ENCODE results near the gene ZNF620. TPM values are rescaled to one million over a fixed set of nuclear protein-coding genes. Genes with fewer than 3 reads are reported as not detected.

Gene ZNF620
- total and polyA plus RNA-seq, 9 donors, result 1.4 to 4.2 (median 3.7) TPM

DNA sequence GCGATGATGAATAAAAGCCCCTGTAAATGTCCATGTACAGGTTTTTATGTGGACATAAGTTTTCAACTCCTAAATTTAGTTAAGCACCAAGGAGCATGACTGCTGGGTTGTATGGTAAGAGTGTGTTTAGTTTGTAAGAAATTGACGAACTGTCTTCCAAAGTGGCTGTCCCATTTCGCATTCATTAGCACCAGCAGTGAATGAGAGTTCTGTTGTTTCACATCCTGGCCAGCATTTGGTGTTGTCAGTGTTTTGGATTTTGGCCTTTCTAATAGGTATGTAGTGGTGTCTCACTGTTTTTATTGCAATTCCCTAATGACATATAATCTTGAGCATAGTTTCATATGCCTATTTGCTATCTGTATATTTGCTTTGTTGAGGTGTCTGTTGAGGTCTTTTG, 22.6 kb downstream of the ZNF620 start:
- DNase-seq, result no peak
- Histone ChIP-seq H3K9me3 (peaks cover 0 to 31% of the 10 kb centered on the region in 2 donors), H3K27me3 (no peaks in the 10 kb centered on the region), H3K36me3 (peaks cover 4% of the 10 kb centered on the region), H3K27ac (no peak overlapping the region), H3K4me3 (no peak overlapping the region), H3K4me1 (ENCODE audit: insufficient read depth) (peaks cover 7% of the 10 kb centered on the region)
- TF ChIP-seq EP300 (IDR thresholded peaks at IDR 0.05), result no peak
- no peak for TF ChIP-seq POLR2A (IDR thresholded peaks at IDR 0.05)
- TF ChIP-seq, protein P1, sequence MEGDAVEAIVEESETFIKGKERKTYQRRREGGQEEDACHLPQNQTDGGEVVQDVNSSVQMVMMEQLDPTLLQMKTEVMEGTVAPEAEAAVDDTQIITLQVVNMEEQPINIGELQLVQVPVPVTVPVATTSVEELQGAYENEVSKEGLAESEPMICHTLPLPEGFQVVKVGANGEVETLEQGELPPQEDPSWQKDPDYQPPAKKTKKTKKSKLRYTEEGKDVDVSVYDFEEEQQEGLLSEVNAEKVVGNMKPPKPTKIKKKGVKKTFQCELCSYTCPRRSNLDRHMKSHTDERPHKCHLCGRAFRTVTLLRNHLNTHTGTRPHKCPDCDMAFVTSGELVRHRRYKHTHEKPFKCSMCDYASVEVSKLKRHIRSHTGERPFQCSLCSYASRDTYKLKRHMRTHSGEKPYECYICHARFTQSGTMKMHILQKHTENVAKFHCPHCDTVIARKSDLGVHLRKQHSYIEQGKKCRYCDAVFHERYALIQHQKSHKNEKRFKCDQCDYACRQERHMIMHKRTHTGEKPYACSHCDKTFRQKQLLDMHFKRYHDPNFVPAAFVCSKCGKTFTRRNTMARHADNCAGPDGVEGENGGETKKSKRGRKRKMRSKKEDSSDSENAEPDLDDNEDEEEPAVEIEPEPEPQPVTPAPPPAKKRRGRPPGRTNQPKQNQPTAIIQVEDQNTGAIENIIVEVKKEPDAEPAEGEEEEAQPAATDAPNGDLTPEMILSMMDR (IDR thresholded peaks at IDR 0.05), result no peak
- intact Hi-C loops (cut with DNase I), result no loop called here
- 96 to 99% (median 96%) methylated on average over 3 of the region's 3 CpGs for WGBS, 3 donors

DNA sequence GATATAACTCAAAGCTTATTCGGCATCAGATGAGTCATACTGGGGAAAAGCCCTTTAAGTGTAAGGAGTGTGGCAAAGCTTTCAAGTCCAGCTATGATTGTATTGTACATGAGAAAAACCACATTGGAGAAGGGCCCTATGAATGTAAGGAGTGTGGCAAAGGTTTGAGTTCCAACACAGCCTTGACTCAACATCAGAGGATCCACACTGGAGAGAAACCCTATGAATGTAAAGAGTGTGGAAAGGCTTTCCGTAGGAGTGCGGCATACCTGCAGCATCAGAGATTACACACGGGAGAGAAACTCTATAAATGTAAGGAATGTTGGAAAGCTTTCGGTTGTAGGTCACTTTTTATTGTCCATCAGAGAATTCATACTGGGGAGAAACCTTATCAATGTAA, 26.4 kb downstream of the ZNF620 start:
- TF ChIP-seq, protein P1 (IDR thresholded peaks at IDR 0.05), result no peak
- no peak for TF ChIP-seq EP300 (IDR thresholded peaks at IDR 0.05)
- no peak for TF ChIP-seq POLR2A (IDR thresholded peaks at IDR 0.05)
- H3K27me3 ChIP-seq, result no peaks in the 10 kb centered on the region
- intact Hi-C loops (cut with DNase I), result no loop called here
- WGBS, 3 donors, result 86 to 91% (median 89%) methylated on average over 5 of the region's 5 CpGs
- no peak for DNase-seq
- no peak overlapping the region for H3K27ac ChIP-seq
- H3K36me3 ChIP-seq, result peaks cover 4% of the 10 kb centered on the region
- peaks cover 0 to 42% of the 10 kb centered on the region in 2 donors for H3K9me3 ChIP-seq
- H3K4me1 ChIP-seq (ENCODE audit: insufficient read depth), result no peaks in the 10 kb centered on the region
- H3K4me3 ChIP-seq, result no peak overlapping the region

DNA sequence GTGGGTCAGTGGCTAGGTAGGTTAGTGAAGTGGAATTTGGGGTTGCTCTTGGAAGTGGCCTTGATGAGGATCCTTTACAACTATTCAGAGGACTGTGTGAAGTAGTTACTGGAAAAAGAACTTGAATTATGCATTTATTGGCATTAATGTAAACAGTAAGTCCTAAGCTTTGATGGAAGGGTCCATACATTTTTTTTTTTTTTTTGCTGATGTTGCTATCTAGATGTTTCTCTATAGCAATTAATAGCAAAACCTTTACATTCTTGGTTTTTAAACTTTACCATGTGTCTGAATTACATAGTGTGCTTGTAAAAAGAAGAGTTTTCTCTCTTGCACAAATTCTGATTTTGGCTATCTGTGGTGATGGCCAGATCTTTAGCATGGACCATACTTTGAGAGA, 28.4 kb downstream of the ZNF620 start:
- intact Hi-C loops (cut with DNase I), result no loop called here
- Histone ChIP-seq H3K9me3 (peaks cover 0 to 44% of the 10 kb centered on the region in 2 donors), H3K27me3 (no peaks in the 10 kb centered on the region), H3K36me3 (peaks cover 4% of the 10 kb centered on the region), H3K4me1 (ENCODE audit: insufficient read depth) (no peaks in the 10 kb centered on the region), H3K27ac (no peak overlapping the region), H3K4me3 (no peak overlapping the region)
- TF ChIP-seq POLR2A (IDR thresholded peaks at IDR 0.05) (no peak), EP300 (IDR thresholded peaks at IDR 0.05) (no peak)
- TF ChIP-seq, protein P1 (IDR thresholded peaks at IDR 0.05), result no peak
- DNase-seq, result no peak

DNA sequence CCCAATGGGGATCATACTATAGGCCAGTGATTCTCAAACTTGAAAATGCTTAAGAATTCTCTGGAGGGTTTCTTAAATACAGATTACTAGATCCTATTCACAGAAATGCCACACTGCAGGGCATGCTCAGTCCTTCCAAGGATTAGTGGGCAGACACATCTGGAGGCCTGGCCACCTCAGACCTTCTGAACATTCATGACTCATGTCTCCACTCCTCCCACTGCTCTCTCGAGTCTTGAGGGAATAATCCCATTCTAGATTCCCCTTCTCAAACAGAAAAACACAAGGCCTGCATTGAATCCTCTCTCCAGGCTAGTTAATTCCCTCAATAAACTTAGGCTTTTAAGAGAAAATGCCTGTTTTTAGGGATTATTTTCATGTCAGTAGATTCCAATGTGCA, 41.0 kb downstream of the ZNF620 start:
- intact Hi-C loops (cut with DNase I), result no loop called here
- no peak overlapping the region for H3K27ac ChIP-seq

More for the DNA sequence above, 41.0 kb downstream of the ZNF620 start:
- no peaks in the 10 kb centered on the region for H3K9me3 ChIP-seq
- H3K27me3 ChIP-seq, result no peaks in the 10 kb centered on the region
- TF ChIP-seq POLR2A (IDR thresholded peaks at IDR 0.05) (no peak), EP300 (IDR thresholded peaks at IDR 0.05) (no peak)
- TF ChIP-seq, protein P1 (IDR thresholded peaks at IDR 0.05), result no peak
- 22 to 30% (median 24%) methylated on average over 1 of the region's 1 CpG for WGBS, 3 donors
- H3K4me3 ChIP-seq, result no peak overlapping the region
- H3K36me3 ChIP-seq, result no peaks in the 10 kb centered on the region
- H3K4me1 ChIP-seq (ENCODE audit: insufficient read depth), result no peaks in the 10 kb centered on the region
- no peak for DNase-seq
